ENCODE results near the gene CELF2.

The CELF2 gene

DNA sequence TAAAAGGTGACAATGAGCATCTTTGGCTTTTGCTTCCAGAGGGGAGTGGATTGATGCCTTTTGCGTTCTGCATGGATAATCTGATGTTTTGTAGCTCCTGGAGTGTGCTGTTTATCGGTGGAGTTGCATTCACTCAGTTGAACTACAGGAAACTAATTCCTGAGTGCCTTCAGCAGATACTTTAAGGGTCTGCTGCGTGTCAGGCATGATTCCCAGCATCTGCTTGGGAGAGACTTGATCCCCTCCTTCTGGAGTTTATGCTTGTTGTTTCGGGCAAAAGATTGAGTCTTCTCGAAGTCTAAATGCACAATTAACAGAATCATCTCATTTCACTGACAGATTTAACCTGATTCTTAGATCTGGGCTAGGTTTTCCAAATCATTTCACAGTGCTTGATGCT lies 46.2 kb downstream of the CELF2 start:
- DNase-seq = no peak

DNA sequence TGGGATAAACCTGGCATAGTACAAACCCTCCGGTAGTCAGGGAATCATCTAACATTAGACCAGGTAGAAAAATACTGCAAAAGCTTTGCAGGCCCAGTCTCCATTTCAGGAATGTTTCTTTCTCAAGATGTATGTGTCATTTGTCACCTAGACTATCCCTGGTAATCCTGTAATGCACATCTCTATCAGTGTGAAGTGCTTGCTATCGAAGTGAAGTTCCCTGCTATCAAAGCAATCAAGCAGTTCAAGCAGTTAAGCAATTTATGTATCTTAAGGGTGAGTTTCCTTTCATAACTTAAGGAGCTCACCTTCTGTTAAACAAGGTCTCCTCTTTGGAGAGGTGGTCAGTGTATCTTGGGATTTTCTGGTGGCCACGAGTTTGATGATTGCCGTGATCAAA lies 47.2 kb downstream of the CELF2 start:
- DNase-seq = no peak

DNA sequence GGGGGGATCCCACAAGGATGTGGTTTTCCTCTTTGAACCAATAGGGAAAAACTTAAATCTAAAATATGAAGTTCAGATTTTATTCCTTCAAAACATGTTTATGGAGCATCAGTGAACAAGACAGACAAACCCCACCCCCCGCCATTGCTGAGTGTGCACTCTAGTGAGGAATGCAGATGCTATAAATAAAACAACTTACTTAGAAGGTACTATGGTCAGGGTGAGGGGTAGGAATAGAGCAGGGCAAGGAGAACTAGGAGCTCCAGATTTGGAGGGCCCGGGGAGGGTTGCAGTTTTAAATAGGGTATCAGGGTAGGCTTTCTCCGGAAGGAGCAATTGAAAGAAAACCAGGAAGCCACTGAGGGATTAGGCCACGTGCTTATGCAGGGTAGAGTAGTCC lies 47.9 kb downstream of the CELF2 start:
- no peak for DNase-seq

DNA sequence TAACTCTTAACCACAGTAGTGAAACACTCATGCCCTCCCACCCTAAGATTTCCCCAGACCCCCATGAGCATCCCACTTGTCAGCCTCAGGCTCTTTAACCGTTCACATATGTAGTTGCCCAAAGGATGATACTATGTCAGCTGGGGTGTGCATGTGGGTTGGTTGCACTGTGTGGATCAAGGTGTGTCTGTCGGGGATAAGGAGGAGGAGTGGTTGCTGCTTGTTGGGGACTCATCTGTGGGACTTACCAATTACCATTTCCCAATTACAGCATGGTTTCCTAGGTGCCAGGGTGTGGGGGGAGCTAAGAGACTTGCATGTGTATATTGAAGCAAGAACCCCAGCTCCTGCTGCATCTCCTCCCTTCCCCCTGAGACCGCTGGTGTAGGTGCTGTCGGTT lies 48.8 kb downstream of the CELF2 start:
- DNase-seq = no peak

DNA sequence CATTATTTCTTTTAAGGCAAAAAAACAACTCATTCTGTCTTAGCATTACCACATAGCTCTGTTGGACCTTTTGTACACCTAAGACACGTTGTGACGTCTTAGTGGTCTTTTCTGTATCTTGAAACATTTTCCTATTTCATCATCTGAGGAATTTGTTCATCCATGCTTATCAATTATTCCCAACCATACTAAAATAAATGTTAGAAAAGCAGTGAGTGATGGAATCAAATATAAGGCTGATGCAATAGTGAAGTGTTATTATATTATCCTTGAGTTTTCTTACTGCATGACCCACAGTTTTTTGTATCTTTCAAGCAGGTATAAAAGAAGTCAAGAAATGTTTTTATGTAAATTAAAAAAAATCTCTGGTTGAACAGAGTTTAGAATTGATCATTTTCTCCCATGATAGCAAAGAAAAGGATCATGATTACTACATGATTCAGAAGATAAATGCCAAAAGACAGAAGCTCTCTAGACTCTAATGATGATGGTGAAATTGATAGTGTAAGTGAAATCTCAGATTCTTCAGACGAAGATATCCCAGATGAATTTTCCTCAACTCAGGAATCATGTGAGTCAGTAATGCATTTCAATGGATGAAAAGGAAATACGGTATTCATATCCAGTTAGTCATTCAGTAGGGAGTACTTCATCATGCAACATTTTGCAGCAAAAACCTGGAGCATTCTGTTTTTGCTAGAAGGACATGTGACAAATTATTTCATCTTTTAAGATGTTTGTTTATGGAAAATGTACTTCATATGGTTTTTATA lies 51.4 kb downstream of the CELF2 start:
- no peak for DNase-seq

DNA sequence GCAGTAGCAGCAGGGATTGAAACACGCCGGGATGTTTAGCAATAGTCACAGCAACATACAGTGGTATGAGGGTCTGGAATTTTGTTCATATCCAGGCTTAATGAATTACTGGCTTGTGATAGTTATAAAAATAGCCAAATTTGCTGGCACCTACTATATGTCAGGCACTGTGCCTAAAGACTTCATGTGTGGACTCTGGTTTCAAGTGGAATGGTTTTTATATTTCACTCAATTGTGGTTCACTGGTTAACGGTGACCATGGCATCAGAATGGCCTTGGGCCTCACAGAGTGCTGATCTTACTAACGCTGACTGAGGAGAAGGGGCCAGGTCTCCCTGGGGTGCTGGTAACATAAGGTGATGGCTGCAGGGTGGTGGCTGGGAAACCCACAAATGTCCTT lies 55.7 kb downstream of the CELF2 start:
- no peak for DNase-seq

DNA sequence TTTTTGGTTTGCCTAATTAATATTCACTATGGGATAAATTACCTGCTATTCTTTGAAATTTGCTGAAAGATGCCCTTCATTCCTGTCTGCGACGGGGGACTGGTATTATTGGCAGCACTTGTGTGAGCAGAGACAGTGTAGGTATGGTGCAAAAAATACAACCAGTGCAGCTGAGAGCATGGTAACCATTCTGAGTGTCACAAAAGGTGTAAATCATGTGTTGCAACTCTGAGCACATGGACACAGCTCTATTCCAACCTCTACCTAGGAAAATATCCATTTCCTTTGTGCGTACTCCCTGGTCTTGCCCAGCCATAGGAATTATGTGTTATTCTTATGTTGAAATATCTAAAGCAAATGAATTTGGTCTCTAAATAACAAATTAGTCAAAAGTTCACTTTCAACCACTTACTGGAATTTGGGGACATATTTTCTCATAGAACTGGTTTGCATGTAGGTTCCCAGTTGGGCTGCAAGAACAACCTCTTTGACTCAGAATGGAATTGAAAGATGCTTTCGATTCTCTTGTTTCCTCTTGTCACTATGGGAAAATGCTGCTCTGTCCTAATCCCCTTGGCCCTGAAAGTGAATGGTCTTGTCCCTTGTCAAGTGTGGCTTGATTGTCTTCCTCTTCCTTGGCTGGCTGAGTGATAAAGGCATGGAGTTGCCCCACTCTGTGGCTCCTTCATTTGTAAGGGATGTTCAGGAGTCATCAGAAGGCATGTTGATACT lies 57.0 kb downstream of the CELF2 start:
- no peak for DNase-seq

DNA sequence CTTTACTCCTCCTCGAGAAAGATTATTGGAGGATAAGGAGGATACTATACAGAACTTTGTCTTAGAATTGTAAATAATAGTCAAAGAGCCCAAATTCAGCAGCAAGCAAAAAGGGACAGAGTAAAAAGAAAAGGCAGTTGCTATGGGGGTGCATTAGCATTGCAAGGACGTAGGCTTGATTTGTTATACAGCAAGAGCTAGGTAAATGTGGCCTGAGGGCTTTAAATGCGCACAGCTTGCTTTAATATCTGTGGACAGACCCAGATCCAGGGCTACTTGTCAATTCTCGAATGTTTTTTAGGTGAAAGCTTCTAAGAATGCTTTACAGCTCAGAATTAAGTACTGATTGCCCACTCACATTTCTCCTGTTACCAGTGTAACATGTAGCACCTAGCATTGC lies 58.5 kb downstream of the CELF2 start:
- no peak for DNase-seq

DNA sequence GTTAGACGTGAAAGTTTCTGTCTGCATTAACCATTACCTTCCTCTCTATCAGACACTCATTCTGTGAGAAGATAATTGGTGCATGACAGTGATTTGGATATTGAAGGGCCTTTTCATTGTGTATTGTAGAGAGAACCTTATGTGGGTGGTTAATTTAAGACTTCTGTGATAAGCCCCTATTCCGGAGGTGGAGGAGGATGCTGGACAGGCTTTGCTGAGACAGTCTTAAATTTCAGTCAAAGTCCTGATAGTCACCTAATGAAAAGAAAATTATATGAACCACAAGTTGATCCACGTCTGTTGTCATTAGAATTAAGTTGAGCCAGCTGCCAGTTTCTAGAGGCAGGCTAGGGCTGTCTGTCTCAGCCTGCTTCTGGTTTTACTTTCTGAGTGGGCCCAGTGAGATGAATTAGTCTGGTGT lies 62.9 kb downstream of the CELF2 start:
- DNase-seq = no peak

DNA sequence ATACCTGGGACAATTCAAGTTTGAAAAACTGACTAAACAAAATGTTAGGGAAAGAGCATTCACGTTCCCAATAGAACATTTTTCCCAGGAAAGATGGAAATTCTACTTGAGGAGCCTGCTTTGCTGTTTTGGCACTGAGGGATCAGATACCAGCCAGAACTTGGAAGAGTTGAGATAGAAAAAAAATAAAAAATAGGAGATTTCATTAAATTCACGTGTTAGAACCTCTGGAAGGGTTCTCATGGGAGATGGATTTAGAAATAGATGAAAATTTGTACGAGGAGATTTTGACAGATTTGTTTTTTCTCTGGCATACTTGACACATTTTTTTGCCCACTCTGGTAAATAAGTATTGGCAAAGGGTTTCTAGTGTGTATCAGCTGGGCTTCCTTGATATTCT lies 63.7 kb downstream of the CELF2 start:
- no peak for DNase-seq

DNA sequence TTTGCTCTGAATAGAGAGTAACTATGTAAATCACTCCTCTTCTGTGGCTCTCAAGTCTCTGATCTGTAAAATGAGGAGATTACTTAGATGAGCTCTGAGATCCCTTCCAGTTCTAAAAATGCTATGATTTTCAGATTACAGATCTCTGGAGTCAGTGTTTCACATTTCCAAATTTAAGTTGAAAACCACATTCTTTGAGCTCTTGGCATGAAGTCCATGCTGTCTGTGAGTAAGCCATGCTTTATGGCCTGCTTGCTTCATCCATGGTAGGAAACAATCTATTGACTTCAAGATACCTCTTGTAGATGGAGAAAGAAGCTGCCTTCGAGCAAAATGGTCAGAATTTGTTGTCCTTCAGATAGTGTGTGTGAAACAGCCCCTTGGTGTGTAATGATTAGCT lies 64.9 kb downstream of the CELF2 start:
- no peak for DNase-seq

DNA sequence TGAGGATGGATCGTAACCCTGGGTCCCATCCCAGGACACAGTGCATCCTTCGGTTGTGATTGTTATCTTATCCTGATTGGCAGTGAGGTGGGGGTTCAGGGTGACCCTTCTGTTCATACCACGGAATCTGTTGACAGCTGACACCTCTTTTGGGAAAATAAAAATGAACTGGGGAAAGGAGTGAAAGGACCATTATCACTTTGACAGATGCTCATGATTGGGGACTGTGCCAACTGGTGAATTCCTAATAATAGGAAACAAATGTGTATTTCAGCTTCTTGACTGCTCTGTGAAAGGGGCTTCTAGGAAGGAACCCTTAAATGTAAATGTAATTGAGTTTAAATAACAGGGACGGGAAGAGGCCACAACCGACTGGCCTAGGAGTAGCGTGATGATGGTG lies 65.4 kb downstream of the CELF2 start:
- no peak for DNase-seq

DNA sequence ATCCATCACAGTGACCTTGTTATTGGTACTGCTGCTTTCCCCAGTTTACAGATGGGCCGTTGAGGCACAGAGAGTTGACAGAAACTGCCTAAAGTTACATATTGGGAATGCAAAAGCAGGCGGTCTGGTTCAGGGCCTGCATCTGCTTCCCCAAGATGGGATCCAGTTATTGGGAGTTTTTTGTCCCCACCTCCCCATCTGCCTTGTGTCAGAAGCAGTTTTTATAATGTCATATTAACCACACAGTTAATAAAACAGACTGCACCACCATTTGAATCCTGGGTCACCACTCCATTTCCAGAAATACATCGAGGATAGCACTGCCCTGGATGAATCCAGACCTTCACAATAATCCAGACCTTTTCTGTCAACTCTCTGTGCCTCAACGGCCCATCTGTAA lies 67.9 kb downstream of the CELF2 start:
- DNase-seq = no peak

DNA sequence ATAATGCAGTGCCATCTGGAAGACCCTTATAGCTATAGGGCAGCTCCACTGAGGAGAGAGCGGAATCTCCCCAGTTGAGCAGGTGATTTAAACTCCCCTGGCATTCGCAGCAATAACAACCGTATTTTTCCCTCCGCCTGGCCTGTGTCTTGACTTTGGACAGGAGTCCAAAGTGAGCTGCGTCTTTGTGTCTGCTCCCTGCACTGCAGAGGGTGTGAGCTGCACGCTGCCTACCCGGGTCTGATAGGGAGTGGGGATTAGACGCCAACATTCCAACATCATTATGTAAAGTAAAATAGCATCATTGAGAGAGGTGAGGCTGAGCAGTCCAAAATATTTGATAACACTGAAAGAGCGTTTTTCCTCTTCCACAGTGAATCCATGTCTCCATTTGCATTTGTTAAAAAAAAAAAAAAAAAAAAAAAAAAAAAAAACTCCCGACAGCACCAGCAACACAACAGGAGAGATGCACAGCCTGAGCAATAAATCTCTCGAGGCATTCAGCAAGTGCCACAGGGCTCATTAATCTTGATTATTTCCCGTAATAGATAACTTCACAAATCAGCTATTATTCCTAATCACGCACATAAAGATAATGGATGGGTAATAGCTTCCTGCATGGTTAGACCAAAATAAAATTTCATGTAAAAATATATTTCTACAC lies 68.6 kb downstream of the CELF2 start:
- no peak for DNase-seq

DNA sequence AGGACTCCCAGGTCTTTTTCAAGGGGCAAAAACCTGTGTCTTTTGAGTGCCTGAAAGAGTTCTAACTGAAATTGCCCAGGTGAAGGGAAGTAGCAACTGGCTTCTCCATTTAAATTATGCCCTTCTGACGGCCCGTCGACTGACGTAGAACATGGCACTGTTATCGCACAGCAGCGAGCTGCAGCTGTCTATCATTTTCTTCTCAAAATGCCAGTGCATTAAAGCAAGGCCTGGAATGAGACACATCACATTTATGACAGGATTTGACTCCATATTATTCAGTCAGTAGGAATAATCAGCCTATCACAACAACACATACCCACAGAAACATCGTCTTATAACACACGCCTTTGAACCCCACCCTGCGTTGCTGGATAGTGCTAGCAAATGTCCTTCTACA lies 69.7 kb downstream of the CELF2 start:
- DNase-seq = no peak

DNA sequence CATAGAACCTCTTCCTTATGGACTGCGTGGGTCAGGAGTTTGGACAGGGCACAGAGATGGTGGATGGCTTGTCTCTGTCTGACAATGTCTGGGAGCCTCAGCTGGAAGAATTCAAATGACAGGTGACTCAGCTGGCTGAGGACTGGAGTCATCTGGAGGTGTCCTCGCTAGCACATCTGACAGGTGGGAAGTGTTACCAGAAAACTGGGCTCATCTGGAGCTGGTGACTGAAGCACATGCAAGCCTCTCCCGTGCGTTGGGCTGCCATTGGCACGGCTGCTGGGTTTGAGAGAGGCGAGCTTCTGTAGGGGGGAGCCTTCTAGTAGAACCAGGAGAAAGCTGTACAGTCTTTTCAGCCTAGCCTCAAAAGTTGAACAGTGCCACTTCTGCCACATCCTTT lies 71.0 kb downstream of the CELF2 start:
- DNase-seq = no peak

DNA sequence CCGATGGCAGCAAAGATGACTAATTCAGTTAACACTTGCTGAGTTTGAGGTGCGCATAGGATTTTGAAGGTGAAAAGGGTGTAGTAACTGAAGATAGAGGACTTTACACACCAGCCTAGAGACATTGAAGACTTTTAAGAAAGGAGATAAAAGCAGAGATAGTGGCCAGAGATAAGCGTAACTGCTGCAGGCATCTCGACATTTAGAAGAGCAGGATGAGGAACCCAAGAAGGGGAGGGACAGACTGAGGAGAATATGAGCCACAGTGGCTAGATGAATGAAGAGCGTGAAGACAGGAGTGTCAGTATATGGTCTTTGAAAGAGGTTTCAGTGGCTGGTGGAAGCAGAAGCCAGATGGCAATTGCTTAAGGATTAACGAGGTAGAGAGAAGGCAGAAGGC lies 71.6 kb downstream of the CELF2 start:
- DNase-seq = no peak

DNA sequence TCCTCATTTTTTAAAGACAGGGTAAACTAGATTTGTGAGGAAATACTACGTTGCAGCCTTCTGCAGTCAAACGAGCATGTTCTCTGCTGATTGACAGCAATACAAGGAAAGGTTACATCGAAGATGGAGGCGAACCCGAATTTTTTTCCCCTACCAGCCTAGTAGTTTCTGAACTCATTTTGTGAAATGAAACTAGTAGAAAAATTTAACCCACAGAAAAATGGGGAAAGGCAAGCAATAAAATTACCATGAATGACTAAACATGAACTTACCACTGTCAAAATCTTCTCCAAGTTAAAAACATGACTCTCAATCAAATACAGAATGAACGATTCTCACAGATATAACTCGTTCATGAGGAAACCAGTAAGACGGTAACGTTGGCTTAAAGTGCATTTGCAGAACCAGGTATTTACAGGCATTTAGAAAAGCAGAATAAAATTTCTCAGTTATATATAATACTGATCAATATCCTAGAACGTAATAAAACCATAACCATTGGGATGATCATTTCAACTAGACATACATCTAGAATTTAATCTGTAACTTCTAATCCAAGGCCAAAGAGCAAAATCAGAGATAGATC lies 73.9 kb downstream of the CELF2 start:
- no peak for DNase-seq

DNA sequence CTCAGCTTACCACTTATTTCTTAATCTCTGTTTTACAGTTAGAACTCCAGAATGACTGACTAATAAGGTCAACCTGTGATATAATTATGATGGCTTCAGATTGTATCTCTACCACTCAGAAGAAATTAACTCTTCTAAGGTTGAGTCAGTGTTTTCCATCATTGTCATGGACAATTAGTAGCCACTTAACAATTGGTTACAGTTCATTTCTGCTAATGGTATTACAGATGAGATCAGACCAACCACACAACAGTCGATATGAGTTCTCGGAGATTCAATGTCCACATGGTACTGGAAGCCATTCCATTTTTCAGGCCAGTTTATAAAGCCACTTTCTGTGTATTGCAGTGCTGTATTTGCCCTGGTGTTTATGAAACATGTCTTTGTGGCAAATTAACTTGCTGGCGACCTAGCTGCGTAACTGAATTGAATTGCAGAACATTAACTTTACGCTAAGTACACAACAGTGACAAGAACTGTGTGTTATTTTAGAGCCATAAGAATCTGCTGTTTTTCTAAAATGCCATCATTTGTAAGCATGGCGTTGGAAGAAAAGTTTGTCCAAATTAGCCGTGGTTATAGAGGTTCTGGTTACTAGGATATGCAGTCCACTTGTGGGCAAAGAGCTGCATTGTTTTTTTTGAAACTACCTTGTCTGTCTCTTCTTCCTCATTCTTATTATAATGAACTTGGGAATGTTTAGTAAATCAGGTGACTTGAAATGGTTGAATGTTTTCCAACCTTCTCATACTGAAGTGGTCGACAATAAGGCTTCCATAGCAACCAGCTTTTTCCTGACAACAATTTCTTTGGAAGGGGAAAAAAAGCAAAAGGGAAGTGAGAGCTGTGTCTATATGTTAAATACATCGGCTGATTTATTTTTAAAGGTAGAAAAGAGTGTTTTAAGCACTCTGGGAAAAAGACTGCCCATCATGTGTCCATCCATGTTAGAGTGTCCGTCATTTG lies 76.4 kb downstream of the CELF2 start:
- no peak for DNase-seq

DNA sequence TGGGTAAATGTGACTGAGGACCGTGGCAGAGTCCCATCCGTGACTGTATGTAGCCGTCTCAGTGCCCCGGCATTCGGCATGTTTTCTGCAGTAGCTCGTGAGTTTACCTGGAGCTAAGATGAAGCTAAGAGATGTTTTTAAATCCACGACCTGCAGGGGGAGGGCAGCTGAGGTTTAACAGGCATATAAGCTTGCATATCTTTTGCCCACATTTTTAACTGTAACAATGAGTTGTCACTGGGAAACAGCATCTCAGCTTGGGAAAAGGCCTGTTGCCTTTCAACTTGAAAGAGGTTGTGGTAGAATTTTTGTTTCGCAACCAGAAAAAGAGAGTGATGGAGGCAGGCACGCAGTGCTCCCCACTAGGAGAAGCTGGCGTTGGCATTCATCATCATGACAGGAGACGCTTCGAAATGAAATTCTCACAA lies 77.7 kb downstream of the CELF2 start:
- no peak for DNase-seq

DNA sequence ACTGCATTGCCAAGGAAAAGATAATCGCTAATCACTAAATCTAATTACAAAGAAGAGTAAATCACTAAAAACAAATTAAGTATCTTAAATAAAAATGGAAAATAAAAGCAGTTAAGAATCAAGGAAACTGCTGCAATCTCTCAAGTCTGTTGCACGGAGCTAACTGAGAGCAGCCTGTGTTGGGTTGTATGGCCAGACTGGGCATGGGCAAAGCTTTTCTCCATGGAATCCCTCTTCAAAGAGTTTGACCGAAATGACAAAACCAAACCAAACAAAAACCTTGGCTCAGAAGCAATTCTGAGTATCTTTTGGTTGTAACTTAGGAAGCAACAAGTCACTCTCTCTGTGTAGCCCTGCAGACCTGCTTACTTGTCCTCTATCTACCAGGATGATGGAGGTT lies 78.8 kb downstream of the CELF2 start:
- no peak for DNase-seq

DNA sequence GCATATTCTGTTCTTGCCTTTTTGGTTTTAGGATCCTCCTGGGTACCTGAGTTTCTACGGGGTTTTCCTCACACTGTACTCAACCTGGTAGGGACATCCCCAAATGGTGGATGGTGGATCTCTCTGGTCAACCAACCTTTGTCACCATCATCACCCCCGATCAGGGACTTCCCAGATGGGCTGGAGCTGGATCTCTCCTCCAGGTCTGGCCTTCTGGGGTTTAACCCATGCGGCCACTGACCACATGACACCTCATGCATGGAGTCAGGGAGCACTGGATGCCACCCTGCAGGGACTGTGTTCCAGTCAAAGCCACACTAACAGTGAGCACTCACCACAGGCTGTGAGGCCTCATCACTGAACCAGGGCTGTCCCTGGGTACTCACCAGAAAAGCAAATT lies 80.0 kb downstream of the CELF2 start:
- no peak for DNase-seq

DNA sequence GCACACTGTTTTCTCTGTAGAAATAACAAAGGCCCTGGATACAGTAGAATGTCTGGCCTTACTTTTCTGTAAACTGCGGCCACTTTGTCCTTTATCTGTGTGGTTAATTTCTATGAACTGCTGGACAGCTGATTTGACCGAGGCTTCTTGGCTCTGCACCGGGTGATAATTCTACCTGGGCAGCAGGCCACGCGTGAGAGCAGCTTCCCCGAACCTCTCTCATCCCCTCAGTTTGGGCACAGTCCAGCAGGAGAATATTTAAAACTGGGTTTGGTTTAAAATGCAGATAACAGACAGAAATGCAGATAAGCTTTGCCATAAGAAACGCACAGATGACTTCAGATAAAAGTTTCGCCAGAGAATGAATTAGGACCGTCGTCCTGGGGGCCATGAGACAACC lies 81.0 kb downstream of the CELF2 start:
- DNase-seq = no peak

Measured in NCI-H2081 treated with DMSO at 0.1 percent for 48 hours (cell line).